T-cell (primary cell): ENCODE data around the gene MPZL1. TPM values are rescaled to one million over a fixed set of nuclear protein-coding genes. Genes with fewer than 3 reads are reported as not detected.

Experiments
- ATAC-seq, 4 experiments: fragments of 200-7000 bp in 3 of 4; fragments of 150-1000 bp in 1 of 4; cut with Tn5 transposase; replicated peaks in 1 of 4; 1 replicate in 3 of 4; 2 replicates in 1 of 4; pipeline ENCODE4 v1.10.0; 2021; ENCODE audit warnings: moderate library complexity in 3 of 4, mild to moderate bottlenecking in 2 of 4, moderate number of reproducible peaks in 1 of 4
- CTCF ChIA-PET, 2 donors: fragments of 300-600 bp; sonication (Branson Sonifier 250); formaldehyde crosslinking; loops; one replicate each; lab custom pipeline; 2022; ENCODE audit warnings: antibody characterized with exemption in 2 of 2; lab: Charles Lee
- POLR2A ChIA-PET, 2 donors: fragments of 300-600 bp; sonication (Branson Sonifier 250); formaldehyde crosslinking; loops; one replicate each; lab custom pipeline; 2022; ENCODE audit warnings: antibody characterized with exemption in 2 of 2; lab: Charles Lee
- DNase-seq, 35 experiments: peaks; one replicate each; pipeline versions ENCODE4 v3.0.0 to v3.0.0-alpha.2; 2013 to 2023
- H3K27ac ChIP-seq: one replicate; pipeline ENCODE4 v1.5.1; 2013; ENCODE audit warnings: low read length
- H3K27me3 ChIP-seq, 2 experiments: replicated peaks in 1 of 2; 1 replicate in 1 of 2; 2 replicates in 1 of 2; pipeline versions ENCODE4 v1.6.1 to v1.7.0; 2013; ENCODE audit warnings: low read length in 1 of 2, mixed read lengths in 1 of 2; ENCODE audit not compliant: control insufficient read depth in 2 of 2, insufficient read depth in 2 of 2; ENCODE audit errors: extremely low read depth in 1 of 2
- H3K36me3 ChIP-seq, 2 donors: 1 replicate in 1 of 2; 2 replicates in 1 of 2; pipeline versions ENCODE4 v1.6.1 to v1.7.0; 2013; ENCODE audit warnings: low read length in 1 of 2; ENCODE audit not compliant: control insufficient read depth in 2 of 2, insufficient read depth in 1 of 2; ENCODE audit errors: extremely low read depth in 1 of 2
- H3K4me1 ChIP-seq, 2 experiments: 1 replicate in 1 of 2; 2 replicates in 1 of 2; pipeline versions ENCODE4 v1.6.1 to v1.7.0; 2013; ENCODE audit warnings: low read length in 2 of 2, mixed read lengths in 1 of 2; ENCODE audit not compliant: insufficient read depth in 2 of 2, control insufficient read depth in 1 of 2; ENCODE audit errors: extremely low read depth in 1 of 2
- H3K4me3 ChIP-seq, 2 donors: 1 replicate in 1 of 2; 2 replicates in 1 of 2; pipeline versions ENCODE4 v1.5.1 to v1.7.0; 2013; ENCODE audit warnings: mild to moderate bottlenecking in 2 of 2, low read length in 1 of 2, moderate library complexity in 1 of 2; ENCODE audit not compliant: control insufficient read depth in 1 of 2; ENCODE audit errors: extremely low read depth in 1 of 2
- H3K9me3 ChIP-seq: 2 replicates; pipeline ENCODE4 v1.7.0; 2013
- H3K27ac Mint-ChIP-seq, 2 donors: one replicate each; pipeline ENCODE4 v1.8.0; 2020 to 2021; ENCODE audit warnings: mild to moderate bottlenecking in 2 of 2, mixed read lengths in 2 of 2
- H3K27me3 Mint-ChIP-seq, 2 donors: one replicate each; pipeline ENCODE4 v1.8.0; 2021 to 2022; ENCODE audit warnings: mixed read lengths in 2 of 2
- H3K36me3 Mint-ChIP-seq: one replicate; pipeline ENCODE4 v1.8.0; 2021; ENCODE audit warnings: mixed read lengths
- H3K4me1 Mint-ChIP-seq, 3 donors: one replicate each; pipeline ENCODE4 v1.8.0; 2020 to 2022; ENCODE audit warnings: mixed read lengths in 3 of 3, mild to moderate bottlenecking in 1 of 3
- H3K4me3 Mint-ChIP-seq, 3 donors: one replicate each; pipeline ENCODE4 v1.8.0; 2020 to 2022; ENCODE audit warnings: mild to moderate bottlenecking in 3 of 3, mixed read lengths in 3 of 3, moderate library complexity in 3 of 3
- H3K9me3 Mint-ChIP-seq, 3 donors: one replicate each; pipeline ENCODE4 v1.8.0; 2020 to 2022; ENCODE audit warnings: mixed read lengths in 3 of 3
- WGBS: methylation state at CpG from one replicate; pipeline ENCODE4 v1.1.5; 2013; ENCODE audit warnings: missing lambda C conversion rate; ENCODE audit not compliant: insufficient coverage; 5-methylcytosine and 5-hydroxymethylcytosine counted together
- total RNA-seq, 35 experiments: library from RNA in 6 of 35; stranded (reverse) in 6 of 35; fragments of 120-200 nt in 1 of 35; gene quantifications; one replicate each; pipeline versions ENCODE4 v1.2.1 to v1.2.4 and lab custom pipeline; 2013 to 2026

Gene MPZL1
- total RNA-seq, 5 donors from 2014 or later (not counting 1 experiment from before 2014, with no cell fraction given), result 5.1 to 9.9 (median 8.5) TPM

DNA sequence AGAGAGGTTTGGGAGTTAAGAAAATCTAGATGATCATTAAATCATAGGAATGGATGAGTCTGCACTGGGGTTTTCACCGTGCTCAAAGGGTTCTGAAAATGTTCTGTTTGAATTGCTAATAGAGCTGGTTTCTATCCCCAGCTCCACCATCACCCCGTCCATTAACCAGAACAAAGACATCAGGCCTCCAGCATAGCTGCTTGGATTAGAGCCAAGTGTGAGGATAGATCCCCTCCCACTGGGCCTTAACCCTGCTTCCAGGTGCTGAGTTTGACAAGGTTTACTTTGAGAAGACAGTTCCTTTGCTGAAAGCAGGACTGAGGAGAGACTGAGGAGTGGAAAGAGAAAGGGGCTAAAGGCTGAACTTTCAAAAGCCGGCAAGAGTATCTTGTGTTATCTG lies 48.3 kb downstream of the MPZL1 start:
- Histone ChIP-seq H3K27ac (no peak overlapping the region), H3K36me3 (peaks cover 0 to 5% of the 10 kb centered on the region in 2 donors), H3K9me3 (no peaks in the 10 kb centered on the region), H3K27me3 (no peaks in the 10 kb centered on the region), H3K4me3 (no peak overlapping the region), H3K4me1 (peaks cover 0 to 2% of the 10 kb centered on the region in 2 experiments)
- peaks cover 0 to 8% (median 0%) of the 10 kb centered on the region in 3 donors for H3K4me1 Mint-ChIP-seq
- no CpG with 5 or more reads among the region's 3 CpGs for WGBS
- peaks cover 58% of the 10 kb centered on the region for H3K36me3 Mint-ChIP-seq
- DNase-seq (no peak), ATAC-seq (no peak)
- CTCF ChIA-PET, result interaction anchor here in 1 of 2 donors (1.0 kb wide), 1 partner anchor 13 kb away, joined by 3 read pairs; no protein-coding TSS in a partner anchor
- H3K9me3 Mint-ChIP-seq, result no peaks in the 10 kb centered on the region
- H3K27me3 Mint-ChIP-seq, result no peaks in the 10 kb centered on the region
- H3K4me3 Mint-ChIP-seq, result no peak overlapping the region
- no peak overlapping the region for H3K27ac Mint-ChIP-seq
- POLR2A ChIA-PET, result interaction anchor here in 1 of 2 donors (0.6 kb wide), 1 partner anchor 614 kb away, joined by 7 read pairs; no protein-coding TSS in a partner anchor

GRCh38 chr1:167772436-167772835 lies 50.7 kb downstream of the MPZL1 start:
- H3K4me1 Mint-ChIP-seq, result peaks cover 5 to 24% (median 11%) of the 10 kb centered on the region in 3 donors
- Histone ChIP-seq H3K4me1 (peaks cover 0 to 13% of the 10 kb centered on the region in 2 experiments), H3K27me3 (no peaks in the 10 kb centered on the region), H3K36me3 (peaks cover 0 to 5% of the 10 kb centered on the region in 2 donors), H3K27ac (no peak overlapping the region), H3K4me3 (no peak overlapping the region), H3K9me3 (no peaks in the 10 kb centered on the region)
- H3K9me3 Mint-ChIP-seq, result no peaks in the 10 kb centered on the region
- H3K36me3 Mint-ChIP-seq, result peaks cover 56% of the 10 kb centered on the region
- ATAC-seq (no peak), DNase-seq (no peak)
- POLR2A ChIA-PET, result no interaction called here
- no peak overlapping the region for H3K4me3 Mint-ChIP-seq
- CTCF ChIA-PET, result no interaction called here
- no peaks in the 10 kb centered on the region for H3K27me3 Mint-ChIP-seq
- H3K27ac Mint-ChIP-seq, result no peak overlapping the region
- WGBS, result no CpG with 5 or more reads among the region's 4 CpGs

GRCh38 chr1:167773516-167773915 lies 51.7 kb downstream of the MPZL1 start:
- POLR2A ChIA-PET, result interaction anchor here in 1 of 2 donors (0.7 kb wide), 1 partner anchor 219 kb away, joined by 11 read pairs; no protein-coding TSS in a partner anchor
- peaks cover 48% of the 10 kb centered on the region for H3K36me3 Mint-ChIP-seq
- peaks cover 0 to 13% of the 10 kb centered on the region in 2 experiments for H3K4me1 ChIP-seq
- H3K27me3 Mint-ChIP-seq, result no peaks in the 10 kb centered on the region
- no peaks in the 10 kb centered on the region for H3K9me3 ChIP-seq
- H3K27me3 ChIP-seq, result no peaks in the 10 kb centered on the region
- WGBS, result no CpG with 5 or more reads among the region's 2 CpGs
- ATAC-seq, result no peak
- H3K4me1 Mint-ChIP-seq, result peaks cover 5 to 17% (median 12%) of the 10 kb centered on the region in 3 donors
- no peak overlapping the region for H3K27ac ChIP-seq
- peaks cover 0 to 5% of the 10 kb centered on the region in 2 donors for H3K36me3 ChIP-seq
- no peaks in the 10 kb centered on the region for H3K9me3 Mint-ChIP-seq
- CTCF ChIA-PET, result interaction anchor here in 1 of 2 donors (0.7 kb wide), 2 partner anchors 85 to 1035 kb away, joined by 3 to 5 read pairs; no protein-coding TSS in a partner anchor
- no peak overlapping the region for H3K27ac Mint-ChIP-seq
- H3K4me3 Mint-ChIP-seq, result no peak overlapping the region
- no peak overlapping the region for H3K4me3 ChIP-seq
- no peak for DNase-seq

DNA sequence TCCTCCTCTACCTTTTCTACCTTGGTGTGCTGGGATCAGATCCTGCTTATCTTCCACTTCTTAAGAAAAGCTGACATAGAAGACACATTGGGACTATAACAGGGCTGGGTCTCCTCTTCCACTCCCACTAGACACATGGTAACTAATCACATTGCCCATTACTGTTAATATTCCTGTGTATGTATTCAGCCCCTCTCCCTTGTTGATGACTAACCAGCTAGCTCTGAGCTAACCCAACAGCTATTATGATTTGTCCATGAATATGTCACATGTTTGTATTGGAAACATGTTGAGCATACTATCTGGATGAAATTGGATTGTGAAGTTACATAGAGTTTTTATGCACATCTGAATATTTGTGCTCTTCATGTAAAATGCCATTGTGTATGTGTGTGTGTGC lies 52.9 kb downstream of the MPZL1 start:
- H3K4me3 Mint-ChIP-seq, result no peak overlapping the region
- ChIA-PET POLR2A (no interaction called here), CTCF (no interaction called here)
- no peak overlapping the region for H3K27ac Mint-ChIP-seq
- peaks cover 0 to 3% (median 0%) of the 10 kb centered on the region in 3 donors for H3K9me3 Mint-ChIP-seq
- no peak overlapping the region for H3K27ac ChIP-seq
- no peak overlapping the region for H3K4me3 ChIP-seq
- H3K9me3 ChIP-seq, result no peaks in the 10 kb centered on the region
- no peaks in the 10 kb centered on the region for H3K27me3 ChIP-seq
- H3K4me1 Mint-ChIP-seq, result peaks cover 5 to 17% (median 12%) of the 10 kb centered on the region in 3 donors
- H3K27me3 Mint-ChIP-seq, result no peaks in the 10 kb centered on the region
- peaks cover 39% of the 10 kb centered on the region for H3K36me3 Mint-ChIP-seq
- DNase-seq (no peak), ATAC-seq (no peak)
- H3K36me3 ChIP-seq, result peaks cover 0 to 3% of the 10 kb centered on the region in 2 donors
- peaks cover 0 to 13% of the 10 kb centered on the region in 2 experiments for H3K4me1 ChIP-seq

GRCh38 chr1:167775178-167775577 lies 53.4 kb downstream of the MPZL1 start:
- no CpG with 5 or more reads among the region's 2 CpGs for WGBS
- Histone ChIP-seq H3K4me1 (peaks cover 0 to 13% of the 10 kb centered on the region in 2 experiments), H3K36me3 (peaks cover 0 to 3% of the 10 kb centered on the region in 2 donors), H3K4me3 (no peak overlapping the region), H3K9me3 (no peaks in the 10 kb centered on the region), H3K27me3 (no peaks in the 10 kb centered on the region), H3K27ac (no peak overlapping the region)
- no peak overlapping the region for H3K4me3 Mint-ChIP-seq
- H3K27ac Mint-ChIP-seq, result no peak overlapping the region
- ATAC-seq (no peak), DNase-seq (no peak)
- CTCF ChIA-PET, result no interaction called here
- peaks cover 39% of the 10 kb centered on the region for H3K36me3 Mint-ChIP-seq
- H3K9me3 Mint-ChIP-seq, result peaks cover 0 to 7% (median 3%) of the 10 kb centered on the region in 3 donors
- POLR2A ChIA-PET, result interaction anchor here in 1 of 2 donors (0.6 kb wide), 1 partner anchor 147 kb away, joined by 3 read pairs; no protein-coding TSS in a partner anchor
- no peaks in the 10 kb centered on the region for H3K27me3 Mint-ChIP-seq
- peaks cover 5 to 17% (median 12%) of the 10 kb centered on the region in 3 donors for H3K4me1 Mint-ChIP-seq

DNA sequence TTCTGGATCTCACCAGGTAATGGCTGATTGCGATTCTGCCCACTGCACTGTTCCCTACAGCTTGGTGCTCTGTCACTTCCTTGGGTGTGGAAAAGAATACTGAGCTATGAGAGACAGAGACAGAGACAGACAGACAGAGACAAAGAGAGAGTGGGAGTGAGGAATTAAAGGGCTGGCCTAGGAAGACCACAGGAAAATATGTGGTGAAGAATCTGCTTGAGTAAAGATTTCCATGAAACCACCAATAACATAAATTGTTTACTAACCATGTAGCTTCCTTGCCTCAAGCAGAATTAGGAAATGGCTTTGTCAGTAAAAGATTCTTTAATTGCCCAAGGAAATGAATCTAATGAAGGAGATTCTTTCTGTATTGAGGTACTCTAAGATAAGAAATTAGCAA lies 54.4 kb downstream of the MPZL1 start:
- Histone ChIP-seq H3K36me3 (peaks cover 0 to 3% of the 10 kb centered on the region in 2 donors), H3K27me3 (no peaks in the 10 kb centered on the region), H3K4me3 (no peak overlapping the region), H3K4me1 (peaks cover 0 to 13% of the 10 kb centered on the region in 2 experiments), H3K27ac (no peak overlapping the region), H3K9me3 (no peaks in the 10 kb centered on the region)
- peaks cover 42% of the 10 kb centered on the region for H3K36me3 Mint-ChIP-seq
- ATAC-seq (no peak), DNase-seq (no peak)
- no peaks in the 10 kb centered on the region for H3K27me3 Mint-ChIP-seq
- no peak overlapping the region for H3K27ac Mint-ChIP-seq
- peaks cover 3 to 16% (median 7%) of the 10 kb centered on the region in 3 donors for H3K9me3 Mint-ChIP-seq
- H3K4me1 Mint-ChIP-seq, result peaks cover 5 to 17% (median 12%) of the 10 kb centered on the region in 3 donors
- H3K4me3 Mint-ChIP-seq, result no peak overlapping the region
- ChIA-PET CTCF (no interaction called here), POLR2A (no interaction called here)
- WGBS, result 71% methylated on average over 1 of the region's 1 CpG
